ENCODE data around the gene IFNL1.

The IFNL1 gene

GRCh38 chr19:39296055-39296645, at the start of gene IFNL1:
Gene IFNL1, plus strand, starts transcription at chr19:39296407. Its CDS starts 15 bp downstream, at chr19:39296422.
- Histone ChIP-seq H3K36me3 (ENCODE audit: control insufficient read depth, insufficient read depth, low read length) (no peaks in the 10 kb centered on the region), H3K27ac (ENCODE audit: low read depth, low read length) (no peak within 1 kb of the TSS), H3K4me1 (ENCODE audit: control insufficient read depth, insufficient read depth, low read length) (no peaks in the 10 kb centered on the region), H3K9me3 (ENCODE audit: control insufficient read depth, insufficient read depth, low read length) (no peaks in the 10 kb centered on the region), H3K9ac (ENCODE audit: low read depth, low read length) (no peak within 1 kb of the TSS), H3K27me3 (ENCODE audit: control insufficient read depth, insufficient read depth, low read length) (peaks cover 4% of the 10 kb centered on the region; the same call in 1 of the 2 replicates), H3K4me3 (ENCODE audit: low read depth, low read length) (no peak within 1 kb of the TSS)

DNA sequence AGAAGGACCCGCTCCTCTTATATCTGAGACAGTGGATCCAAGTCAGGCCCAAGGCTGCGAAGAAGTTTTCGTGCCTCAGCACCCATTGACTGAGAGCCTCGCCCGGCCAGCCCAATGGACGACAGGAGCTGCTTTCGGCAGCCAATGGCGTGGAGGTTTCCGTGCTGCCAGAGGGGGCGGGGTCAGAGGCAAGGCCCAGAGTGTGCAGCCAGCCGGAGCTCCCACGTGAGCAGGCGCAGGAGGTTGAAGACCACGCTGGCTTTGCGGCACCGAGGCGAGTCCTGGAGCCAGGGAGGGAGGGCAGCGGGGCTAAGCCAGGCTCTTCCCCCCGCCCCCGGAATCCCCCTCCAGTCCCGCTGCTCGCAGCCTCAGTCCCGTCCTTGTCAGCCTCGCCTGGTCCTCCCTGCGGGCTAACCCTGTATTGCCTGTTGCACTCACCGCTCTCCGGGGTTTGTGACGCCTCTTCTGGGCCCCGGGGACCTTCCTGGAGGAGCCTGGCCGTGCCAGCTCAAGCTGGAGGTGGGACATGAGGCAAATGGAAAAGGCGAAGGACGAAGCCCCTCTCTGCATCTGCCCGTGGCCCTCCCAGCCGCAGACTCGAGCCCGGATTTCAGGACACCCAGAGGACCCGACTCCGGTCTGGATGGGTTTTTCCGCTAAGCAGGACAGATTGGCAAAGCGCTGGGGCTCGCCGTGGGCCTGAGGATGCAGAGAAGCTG, 49.1 kb upstream of the IFNL1 start:
- no peaks in the 10 kb centered on the region for H3K36me3 ChIP-seq (ENCODE audit: control insufficient read depth, insufficient read depth, low read length)
- no peak overlapping the region for H3K9ac ChIP-seq (ENCODE audit: low read depth, low read length)
- H3K27ac ChIP-seq (ENCODE audit: low read depth, low read length): no peak overlapping the region
- no peaks in the 10 kb centered on the region for H3K9me3 ChIP-seq (ENCODE audit: control insufficient read depth, insufficient read depth, low read length)
- peaks cover 40% of the 10 kb centered on the region for H3K27me3 ChIP-seq (ENCODE audit: control insufficient read depth, insufficient read depth, low read length)
- no peaks in the 10 kb centered on the region for H3K4me1 ChIP-seq (ENCODE audit: control insufficient read depth, insufficient read depth, low read length)
- peak overlapping the region; percentile 50; the same call in 1 of the 2 replicates for H3K4me3 ChIP-seq (ENCODE audit: low read depth, low read length)

DNA sequence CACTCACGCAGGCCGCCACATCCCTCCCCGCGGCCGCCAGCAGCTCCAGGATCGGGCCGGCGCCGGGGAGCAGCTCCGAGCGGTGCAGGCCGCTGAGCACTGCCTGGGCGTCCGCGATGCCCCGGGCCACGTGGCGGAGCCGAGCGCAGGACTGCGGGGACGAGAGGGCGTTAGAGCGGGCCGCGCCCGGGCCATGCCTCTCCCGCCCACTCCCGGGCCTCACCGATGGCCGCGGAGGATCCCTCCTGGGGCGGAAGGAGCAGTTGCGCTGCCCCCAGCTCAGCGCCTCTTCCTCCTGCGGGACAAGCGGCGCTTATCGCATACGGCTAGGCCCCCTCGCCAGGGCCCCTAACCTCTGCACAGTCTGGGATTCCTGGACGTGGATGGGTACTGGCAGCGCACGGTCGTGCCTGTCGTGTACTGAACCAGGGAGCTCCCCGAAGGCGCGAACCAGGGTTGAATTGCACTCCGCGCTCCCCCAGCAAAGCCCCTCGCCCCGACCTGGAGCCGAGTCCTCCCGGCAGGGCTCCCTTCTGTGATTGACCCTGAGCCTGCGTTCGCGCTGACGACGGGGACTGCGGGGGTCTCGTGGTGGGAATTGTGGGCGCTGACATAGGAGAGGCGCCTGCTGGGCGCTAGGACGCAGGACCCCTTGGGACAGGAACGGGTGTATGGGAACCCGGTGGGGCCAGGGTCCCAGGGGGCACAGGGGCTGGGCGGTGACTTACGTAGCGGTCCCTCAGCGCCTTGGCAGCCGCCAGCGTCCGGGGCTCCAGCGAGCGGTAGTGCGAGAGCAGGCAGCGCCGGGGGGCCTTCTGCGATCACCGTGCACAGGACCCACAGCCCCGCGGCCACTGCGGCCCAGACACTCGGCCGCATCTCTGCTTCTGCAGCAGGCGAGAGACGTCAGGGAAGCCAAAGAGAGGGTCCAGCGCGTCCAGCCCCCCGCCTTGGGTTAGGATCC, 48.2 kb upstream of the IFNL1 start:
- Histone ChIP-seq H3K4me1 (ENCODE audit: control insufficient read depth, insufficient read depth, low read length) (no peaks in the 10 kb centered on the region), H3K9me3 (ENCODE audit: control insufficient read depth, insufficient read depth, low read length) (no peaks in the 10 kb centered on the region), H3K27ac (ENCODE audit: low read depth, low read length) (no peak overlapping the region), H3K36me3 (ENCODE audit: control insufficient read depth, insufficient read depth, low read length) (no peaks in the 10 kb centered on the region), H3K4me3 (ENCODE audit: low read depth, low read length) (peak overlapping the region; percentile 50; the same call in 1 of the 2 replicates), H3K9ac (ENCODE audit: low read depth, low read length) (no peak overlapping the region), H3K27me3 (ENCODE audit: control insufficient read depth, insufficient read depth, low read length) (peaks cover 47% of the 10 kb centered on the region)

DNA sequence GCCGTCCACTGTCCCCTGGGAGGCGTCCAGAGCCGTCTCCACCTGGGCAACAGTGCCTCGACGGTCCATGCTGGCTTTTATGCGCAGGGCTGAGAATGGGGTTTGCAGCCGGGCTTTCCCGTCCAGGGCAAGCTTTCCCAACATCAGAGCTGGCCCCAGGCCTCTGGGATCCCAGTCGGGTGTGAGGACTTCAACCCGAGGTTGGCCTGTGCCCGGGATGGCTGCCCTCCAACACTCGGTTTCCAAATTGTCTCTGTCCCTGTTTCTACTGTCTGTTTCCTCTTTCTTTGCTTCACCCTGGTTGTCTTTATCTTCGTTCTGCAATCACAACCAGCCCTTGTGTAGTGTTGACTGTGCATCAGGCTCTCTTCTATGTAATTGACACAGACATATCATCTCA, 47.4 kb upstream of the IFNL1 start, which contains the start of gene IFNL4:
IFNL4 (minus strand) TSS at position 51 of the 400 bp plus-strand sequence.
- Histone ChIP-seq H3K9ac (ENCODE audit: low read depth, low read length) (no peak within 1 kb of the TSS), H3K27ac (ENCODE audit: low read depth, low read length) (no peak within 1 kb of the TSS), H3K27me3 (ENCODE audit: control insufficient read depth, insufficient read depth, low read length) (peaks cover 52% of the 10 kb centered on the region), H3K4me1 (ENCODE audit: control insufficient read depth, insufficient read depth, low read length) (no peaks in the 10 kb centered on the region), H3K4me3 (ENCODE audit: low read depth, low read length) (peak within 1 kb of the TSS; percentile 50; the same call in 1 of the 2 replicates), H3K9me3 (ENCODE audit: control insufficient read depth, insufficient read depth, low read length) (no peaks in the 10 kb centered on the region), H3K36me3 (ENCODE audit: control insufficient read depth, insufficient read depth, low read length) (no peaks in the 10 kb centered on the region)

DNA sequence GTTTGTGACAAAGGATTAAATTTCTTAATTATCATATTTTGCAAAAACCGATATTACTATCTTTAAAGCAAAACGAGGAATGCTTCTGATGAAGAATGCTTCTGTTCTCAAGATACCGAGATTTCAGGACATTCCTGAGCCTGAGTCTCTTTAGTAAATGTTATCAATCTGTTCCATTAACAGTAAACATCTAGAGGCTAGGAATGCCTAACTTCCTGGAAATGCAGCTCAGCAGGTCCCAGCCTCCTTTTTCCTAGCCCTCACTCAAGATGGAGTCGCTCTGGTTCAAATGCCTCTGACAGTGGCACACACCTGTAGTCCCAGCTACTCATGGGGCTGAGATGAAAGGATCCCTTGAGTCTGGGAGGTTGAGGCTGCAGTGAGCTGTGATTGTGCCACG, 45.1 kb upstream of the IFNL1 start:
- H3K27me3 ChIP-seq (ENCODE audit: control insufficient read depth, insufficient read depth, low read length): peaks cover 53% of the 10 kb centered on the region

GRCh38 chr19:39251846-39252245, 44.4 kb upstream of the IFNL1 start:
- H3K4me3 ChIP-seq (ENCODE audit: low read depth, low read length): no peak overlapping the region
- no peaks in the 10 kb centered on the region for H3K36me3 ChIP-seq (ENCODE audit: control insufficient read depth, insufficient read depth, low read length)
- peaks cover 57% of the 10 kb centered on the region for H3K27me3 ChIP-seq (ENCODE audit: control insufficient read depth, insufficient read depth, low read length)
- H3K27ac ChIP-seq (ENCODE audit: low read depth, low read length): no peak overlapping the region
- no peaks in the 10 kb centered on the region for H3K4me1 ChIP-seq (ENCODE audit: control insufficient read depth, insufficient read depth, low read length)
- no peaks in the 10 kb centered on the region for H3K9me3 ChIP-seq (ENCODE audit: control insufficient read depth, insufficient read depth, low read length)
- no peak overlapping the region for H3K9ac ChIP-seq (ENCODE audit: low read depth, low read length)

More for the DNA sequence above, 45.1 kb upstream of the IFNL1 start:
- Histone ChIP-seq H3K27ac (ENCODE audit: low read depth, low read length) (no peak overlapping the region), H3K4me1 (ENCODE audit: control insufficient read depth, insufficient read depth, low read length) (no peaks in the 10 kb centered on the region), H3K9ac (ENCODE audit: low read depth, low read length) (no peak overlapping the region), H3K9me3 (ENCODE audit: control insufficient read depth, insufficient read depth, low read length) (no peaks in the 10 kb centered on the region), H3K4me3 (ENCODE audit: low read depth, low read length) (no peak overlapping the region), H3K36me3 (ENCODE audit: control insufficient read depth, insufficient read depth, low read length) (no peaks in the 10 kb centered on the region)

DNA sequence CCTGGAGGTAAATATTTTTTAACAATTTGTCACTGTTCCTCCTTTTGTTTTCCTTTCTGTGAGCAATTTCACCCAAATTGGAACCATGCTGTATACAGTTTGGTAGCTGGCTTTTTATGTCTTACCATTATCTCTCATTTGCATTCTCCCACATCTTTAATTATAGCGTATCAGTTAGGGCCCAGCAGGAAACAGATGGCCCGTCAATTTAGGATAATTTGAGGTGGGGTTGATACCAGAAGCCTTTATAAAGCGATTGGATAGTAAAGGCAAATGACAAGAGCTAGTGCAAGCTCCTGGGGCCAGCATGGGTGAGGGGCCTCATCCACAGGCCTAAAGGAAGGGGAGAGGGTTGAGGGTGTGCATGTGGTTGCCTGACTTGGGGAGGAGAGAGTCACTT, 43.7 kb upstream of the IFNL1 start:
- no peak overlapping the region for H3K4me3 ChIP-seq (ENCODE audit: low read depth, low read length)
- H3K4me1 ChIP-seq (ENCODE audit: control insufficient read depth, insufficient read depth, low read length): no peaks in the 10 kb centered on the region
- no peak overlapping the region for H3K9ac ChIP-seq (ENCODE audit: low read depth, low read length)
- H3K27ac ChIP-seq (ENCODE audit: low read depth, low read length): no peak overlapping the region
- peaks cover 51% of the 10 kb centered on the region for H3K27me3 ChIP-seq (ENCODE audit: control insufficient read depth, insufficient read depth, low read length)
- no peaks in the 10 kb centered on the region for H3K36me3 ChIP-seq (ENCODE audit: control insufficient read depth, insufficient read depth, low read length)
- H3K9me3 ChIP-seq (ENCODE audit: control insufficient read depth, insufficient read depth, low read length): no peaks in the 10 kb centered on the region

GRCh38 chr19:39253374-39254149, 42.6 kb upstream of the IFNL1 start:
- Histone ChIP-seq H3K4me1 (ENCODE audit: control insufficient read depth, insufficient read depth, low read length) (no peaks in the 10 kb centered on the region), H3K9ac (ENCODE audit: low read depth, low read length) (no peak overlapping the region), H3K27me3 (ENCODE audit: control insufficient read depth, insufficient read depth, low read length) (peaks cover 40% of the 10 kb centered on the region)

GRCh38 chr19:39254531-39255345, 41.5 kb upstream of the IFNL1 start:
- no peaks in the 10 kb centered on the region for H3K4me1 ChIP-seq (ENCODE audit: control insufficient read depth, insufficient read depth, low read length)
- H3K27ac ChIP-seq (ENCODE audit: low read depth, low read length): no peak overlapping the region
- H3K9ac ChIP-seq (ENCODE audit: low read depth, low read length): no peak overlapping the region
- no peaks in the 10 kb centered on the region for H3K9me3 ChIP-seq (ENCODE audit: control insufficient read depth, insufficient read depth, low read length)
- no peaks in the 10 kb centered on the region for H3K36me3 ChIP-seq (ENCODE audit: control insufficient read depth, insufficient read depth, low read length)
- peaks cover 28% of the 10 kb centered on the region for H3K27me3 ChIP-seq (ENCODE audit: control insufficient read depth, insufficient read depth, low read length)
- no peak overlapping the region for H3K4me3 ChIP-seq (ENCODE audit: low read depth, low read length)

More at GRCh38 chr19:39253374-39254149, 42.6 kb upstream of the IFNL1 start:
- Histone ChIP-seq H3K4me3 (ENCODE audit: low read depth, low read length) (no peak overlapping the region), H3K36me3 (ENCODE audit: control insufficient read depth, insufficient read depth, low read length) (no peaks in the 10 kb centered on the region), H3K27ac (ENCODE audit: low read depth, low read length) (no peak overlapping the region), H3K9me3 (ENCODE audit: control insufficient read depth, insufficient read depth, low read length) (no peaks in the 10 kb centered on the region)

Data from HUES48 (cell line).